Skin epidermis (tissue), 12 donors: ENCODE measurements around the gene PICK1.
"Not testable (repeated sequence)": the region's sequence is repeated elsewhere in the genome, so short reads cannot be mapped to it uniquely, and the experiment has no call there.

Experiments
- H3K27ac ChIP-seq, 21 experiments: fragments of 200-600 bp; sonication (generic) in 11 of 21; one replicate each; pipeline ENCODE4 v1.5.0; 2020; ENCODE audit warnings: mild to moderate bottlenecking in 3 of 21, inconsistent platforms in 2 of 21, moderate library complexity in 2 of 21
- H3K4me3 ChIP-seq, 7 experiments: fragments of 200-600 bp; sonication (generic) in 2 of 7; one replicate each; pipeline ENCODE4 v1.5.0; 2020; ENCODE audit warnings: inconsistent platforms in 2 of 7, mild to moderate bottlenecking in 2 of 7, moderate library complexity in 1 of 7

PICK1 gene

DNA sequence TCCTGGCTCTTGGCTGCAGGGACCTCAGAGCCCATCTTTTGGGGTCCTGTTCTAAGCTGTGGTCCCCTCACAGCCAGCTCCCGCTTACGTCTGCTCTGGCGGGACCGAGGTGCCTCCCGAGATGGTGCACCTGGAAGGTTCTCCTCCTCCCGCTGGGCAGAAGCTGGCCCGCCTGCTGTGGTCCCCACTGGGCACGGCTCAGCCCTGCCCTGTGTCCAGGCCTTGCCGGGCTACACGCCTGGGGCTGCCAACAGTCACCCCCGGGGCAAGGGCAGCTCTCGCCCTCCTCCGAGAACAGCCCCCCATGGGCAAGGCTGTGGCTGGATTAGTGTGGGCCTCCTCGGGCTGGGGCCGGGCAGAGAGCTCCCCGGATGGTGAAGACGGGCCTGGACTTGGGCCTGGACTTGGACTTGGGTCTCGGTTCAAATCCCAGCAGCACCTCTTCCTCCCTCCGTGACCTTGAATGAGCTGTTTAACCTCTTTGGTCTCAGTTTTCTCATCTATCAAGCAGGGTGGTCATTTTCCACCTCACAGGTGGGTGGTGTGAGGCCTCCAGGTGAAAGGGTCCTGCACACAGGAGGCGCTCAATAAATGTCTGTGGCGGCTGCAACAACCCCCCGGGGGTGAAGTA is 52.3 kb downstream of the PICK1 start:
- no peak overlapping the region for H3K27ac ChIP-seq
- no peak overlapping the region for H3K4me3 ChIP-seq

GRCh38 chr22:38110008-38110862 is 53.0 kb downstream of the PICK1 start, which contains the start of gene BAIAP2L2:
BAIAP2L2 (minus strand) TSS chr22:38110684; CDS start chr22:38110525, 159 bp downstream.
- peak within 1 kb of the TSS in 3 of 21 experiments; percentile 5 to 57 (median 32) for H3K27ac ChIP-seq
- no peak within 1 kb of the TSS for H3K4me3 ChIP-seq

- Histone ChIP-seq H3K4me3 (no peak overlapping the region), H3K27ac (peak overlapping the region in 3 of 21 experiments; percentile 5 to 57 (median 32))
Observed at GRCh38 chr22:38110863-38111852, 54.0 kb downstream of the PICK1 start.

DNA sequence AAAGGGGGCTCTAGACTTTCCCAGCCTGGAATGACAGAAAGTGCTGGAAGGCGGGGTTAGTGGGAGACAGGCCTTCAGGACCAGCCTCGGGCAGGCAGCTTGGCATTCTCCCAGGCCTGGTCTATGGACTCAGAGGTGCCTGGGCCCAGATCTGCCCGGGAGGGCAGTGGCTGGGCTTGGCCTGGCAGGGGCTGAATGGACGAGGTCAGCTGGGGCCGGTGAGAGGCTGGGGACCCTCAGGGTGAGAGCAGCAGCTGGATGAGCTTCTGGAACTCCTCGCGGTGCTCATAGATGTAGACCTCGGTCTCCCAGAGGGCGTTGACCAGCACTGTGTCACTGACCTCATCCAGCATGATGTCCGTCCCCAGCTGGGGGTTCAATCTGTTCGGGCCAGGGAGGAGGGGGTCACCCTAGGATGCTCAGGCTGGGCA is 54.7 kb downstream of the PICK1 start:
- no peak overlapping the region for H3K27ac ChIP-seq

GRCh38 chr22:38112381-38112780 is 55.2 kb downstream of the PICK1 start:
- Histone ChIP-seq H3K27ac (no peak overlapping the region), H3K4me3 (no peak overlapping the region)

More for the DNA sequence above, 54.7 kb downstream of the PICK1 start:
- no peak overlapping the region for H3K4me3 ChIP-seq

DNA sequence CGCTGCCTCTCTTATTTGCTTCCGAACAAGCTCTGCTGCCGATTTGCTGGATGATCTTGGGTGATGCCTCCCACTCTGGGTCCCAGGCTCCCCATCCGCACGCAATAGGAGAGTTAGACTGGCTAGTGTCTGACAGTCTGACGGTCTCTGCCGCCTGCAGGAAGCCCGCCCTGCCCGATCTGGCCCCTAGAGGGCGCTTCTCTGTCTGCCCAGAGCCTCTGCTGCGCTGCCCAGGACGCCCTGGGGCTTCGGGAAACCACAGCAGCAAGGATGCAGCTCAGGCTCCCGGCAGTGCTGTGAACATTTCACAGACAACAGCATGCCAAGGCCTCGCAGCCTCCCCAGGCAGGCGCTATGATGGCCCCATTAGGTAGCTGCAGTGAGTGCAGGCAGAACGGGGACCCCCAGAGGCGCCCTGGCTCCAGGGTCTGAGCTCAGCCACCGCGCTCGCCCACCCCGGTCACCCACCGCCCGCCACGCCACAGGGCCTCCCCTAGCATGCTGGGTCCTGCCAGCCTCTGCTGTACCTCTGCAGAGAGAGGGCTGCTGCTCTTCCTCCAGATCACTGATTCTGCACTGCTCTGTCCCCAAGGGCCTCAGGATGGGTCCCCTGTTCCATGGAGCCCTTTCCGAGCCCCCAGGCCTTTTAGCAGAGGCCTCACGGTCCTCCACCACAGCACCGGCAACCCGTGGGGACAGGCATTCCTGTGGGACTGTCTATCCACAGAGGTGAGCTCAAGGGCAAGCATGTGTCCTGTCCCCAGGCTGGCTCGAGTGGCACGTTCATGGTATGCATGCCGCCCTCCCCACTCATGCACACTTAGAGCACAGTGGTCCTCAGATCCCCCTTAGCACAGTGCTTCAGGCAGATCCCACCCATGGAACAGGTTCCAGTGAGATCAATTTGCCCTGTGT is 57.5 kb downstream of the PICK1 start:
- H3K4me3 ChIP-seq = no peak overlapping the region
- H3K27ac ChIP-seq = no peak overlapping the region

- H3K27ac ChIP-seq = no peak overlapping the region
- H3K4me3 ChIP-seq = no peak overlapping the region
Observed at GRCh38 chr22:38115423-38116205, 58.4 kb downstream of the PICK1 start.

GRCh38 chr22:38117556-38117955 is 60.4 kb downstream of the PICK1 start:
- not testable (repeated sequence) for H3K27ac ChIP-seq, H3K4me3 ChIP-seq

DNA sequence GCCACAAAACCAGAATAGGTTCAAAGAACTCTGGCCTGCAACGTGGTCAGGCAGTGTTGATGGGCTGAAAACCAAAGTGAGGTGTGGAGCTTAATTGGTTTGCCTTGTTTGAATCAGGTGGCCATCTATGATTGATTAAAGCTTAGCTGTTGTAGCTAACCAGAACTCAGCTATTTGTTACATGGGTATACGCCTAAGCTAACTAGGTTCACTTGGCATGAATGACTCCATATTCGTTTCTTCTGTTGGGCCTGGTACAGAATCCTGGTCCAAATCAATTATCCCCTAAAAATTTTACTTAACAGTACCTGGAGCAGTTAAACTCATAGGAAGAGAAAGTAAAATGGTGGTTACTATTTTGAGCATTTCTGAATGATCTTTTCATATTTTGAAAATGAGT is 61.0 kb downstream of the PICK1 start:
- H3K4me3 ChIP-seq = no peak overlapping the region
- no peak overlapping the region for H3K27ac ChIP-seq

- H3K27ac ChIP-seq, H3K4me3 ChIP-seq: not testable (repeated sequence)
Observed at GRCh38 chr22:38118747-38119146, 61.5 kb downstream of the PICK1 start.

GRCh38 chr22:38120359-38121110 is 63.3 kb downstream of the PICK1 start:
- no peak overlapping the region for H3K4me3 ChIP-seq
- peak overlapping the region in 8 of 21 experiments; percentile 5 to 61 (median 30) for H3K27ac ChIP-seq

DNA sequence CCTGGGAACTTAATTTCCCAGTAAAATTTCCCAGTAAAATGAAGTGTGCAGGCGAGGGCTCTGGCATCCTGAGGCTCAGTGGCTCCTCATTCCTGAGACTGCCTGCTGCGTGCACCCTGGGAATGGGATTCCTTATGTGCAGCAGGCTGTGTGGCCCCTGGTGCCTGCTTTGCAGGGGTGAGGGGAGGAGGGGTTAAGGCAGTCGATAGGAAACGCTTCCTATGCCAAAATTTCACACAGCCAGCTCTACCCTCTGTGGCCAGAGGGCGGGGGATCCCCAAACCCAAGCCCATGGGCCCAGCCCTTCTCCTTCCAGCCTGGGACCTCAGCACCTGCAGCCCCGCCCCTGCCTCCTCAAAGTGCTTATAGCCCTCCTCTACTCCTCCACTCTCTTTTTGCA is 65.4 kb downstream of the PICK1 start:
- no peak overlapping the region for H3K4me3 ChIP-seq

GRCh38 chr22:38124236-38124974 is 67.2 kb downstream of the PICK1 start:
- no peak overlapping the region for H3K4me3 ChIP-seq
- H3K27ac ChIP-seq = no peak overlapping the region

More for the DNA sequence above, 65.4 kb downstream of the PICK1 start:
- no peak overlapping the region for H3K27ac ChIP-seq

GRCh38 chr22:38125038-38125610 is 67.9 kb downstream of the PICK1 start:
- Histone ChIP-seq H3K4me3 (no peak overlapping the region), H3K27ac (no peak overlapping the region)
